SK-N-SH treated with all-trans-retinoic acid at 6 μM for 48 hours (cell line): ENCODE data around the gene PKNOX2.

Experiments used
- ATAC-seq: fragments of 200-7000 bp; cut with Tn5 transposase; 3 replicates; pipeline ENCODE4 v1.9.1; 2020; ENCODE audit warnings: mild to moderate bottlenecking, moderate library complexity
- ARNTL ChIP-seq: fragments of 450-650 bp; formaldehyde crosslinking; IDR thresholded peaks from 2 replicates; pipeline ENCODE4 v1.5.0; 2020; ENCODE audit warnings: low read depth, mild to moderate bottlenecking, moderate library complexity, borderline replicate concordance
- BACH2 ChIP-seq: fragments of 250-450 bp; sonication (Bioruptor Pico); IDR thresholded peaks from 2 replicates; pipeline ENCODE4 v1.9.0; 2021; ENCODE audit warnings: mild to moderate bottlenecking, borderline replicate concordance
- CREB5 ChIP-seq: fragments of 250-450 bp; sonication (Bioruptor Pico); IDR thresholded peaks from 2 replicates; pipeline ENCODE4 v1.5.1; 2020; ENCODE audit warnings: low read depth, mild to moderate bottlenecking, moderate library complexity
- CSDC2 ChIP-seq: fragments of 250-450 bp; sonication (Bioruptor Pico); IDR thresholded peaks from 2 replicates; pipeline ENCODE4 v1.5.0; 2020; ENCODE audit warnings: mild to moderate bottlenecking, moderate library complexity
- CSRNP3 ChIP-seq: fragments of 250-450 bp; sonication (Bioruptor Pico); IDR thresholded peaks from 2 replicates; pipeline ENCODE4 v1.5.1; 2021; ENCODE audit warnings: mild to moderate bottlenecking, moderate library complexity
- ESRRG ChIP-seq: fragments of 250-450 bp; sonication (Bioruptor Pico); IDR thresholded peaks from 2 replicates; pipeline ENCODE4 v1.6.1; 2021; ENCODE audit warnings: mild to moderate bottlenecking
- GLIS3 ChIP-seq: fragments of 250-450 bp; sonication (Bioruptor Pico); IDR thresholded peaks from 2 replicates; pipeline ENCODE4 v1.5.0; 2020; ENCODE audit warnings: mild to moderate bottlenecking, moderate library complexity
- ISL1 ChIP-seq: fragments of 250-450 bp; sonication (Bioruptor Pico); IDR thresholded peaks from 2 replicates; pipeline ENCODE4 v2.1.2; 2022; ENCODE audit warnings: mild to moderate bottlenecking, moderate library complexity
- OSR1 ChIP-seq: fragments of 250-450 bp; sonication (Bioruptor Pico); IDR thresholded peaks from 2 replicates; pipeline ENCODE4 v1.8.0; 2022; ENCODE audit warnings: moderate library complexity, mild to moderate bottlenecking, inconsistent platforms
- PATZ1 ChIP-seq: fragments of 250-450 bp; sonication (Bioruptor Pico); IDR thresholded peaks from 2 replicates; pipeline ENCODE4 v1.8.0; 2020; ENCODE audit warnings: mild to moderate bottlenecking, moderate library complexity, borderline replicate concordance
- PPARA ChIP-seq: fragments of 250-450 bp; sonication (Bioruptor Pico); IDR thresholded peaks from 2 replicates; pipeline ENCODE4 v1.5.0; 2020; ENCODE audit warnings: mild to moderate bottlenecking, borderline replicate concordance
- RARB ChIP-seq: fragments of 250-450 bp; sonication (Bioruptor Pico); IDR thresholded peaks from 2 replicates; pipeline ENCODE4 v1.8.0; 2021; ENCODE audit warnings: mild to moderate bottlenecking, moderate library complexity
- SNAI2 ChIP-seq: fragments of 250-450 bp; sonication (Bioruptor Pico); IDR thresholded peaks from 2 replicates; pipeline ENCODE4 v1.5.0; 2020; ENCODE audit warnings: mild to moderate bottlenecking, moderate library complexity
- TCF4 ChIP-seq: fragments of 250-450 bp; sonication (Bioruptor Pico); IDR thresholded peaks from 2 replicates; pipeline ENCODE4 v1.8.0; 2021; ENCODE audit warnings: mild to moderate bottlenecking, moderate library complexity, borderline replicate concordance
- TOX ChIP-seq: fragments of 250-450 bp; sonication (Bioruptor Pico); IDR thresholded peaks from 2 replicates; pipeline ENCODE4 v1.8.0; 2021; ENCODE audit warnings: mild to moderate bottlenecking, moderate library complexity, borderline replicate concordance
- TSHZ2 ChIP-seq: fragments of 250-450 bp; sonication (Bioruptor Pico); IDR thresholded peaks from 2 replicates; pipeline ENCODE4 v1.5.0; 2020; ENCODE audit warnings: mild to moderate bottlenecking, moderate library complexity
- ZFP30 ChIP-seq: fragments of 450-650 bp; formaldehyde crosslinking; IDR thresholded peaks from 2 replicates; pipeline ENCODE4 v1.5.0; 2022; ENCODE audit warnings: mild to moderate bottlenecking, moderate library complexity
- ZNF565 ChIP-seq: fragments of 450-650 bp; formaldehyde crosslinking; conservative IDR thresholded peaks from 2 replicates; pipeline ENCODE4 v1.5.0; 2020; ENCODE audit warnings: low read depth, mild to moderate bottlenecking, moderate library complexity
- ZNF70 ChIP-seq: fragments of 450-650 bp; formaldehyde crosslinking; IDR thresholded peaks from 2 replicates; pipeline ENCODE4 v1.5.0; 2020; ENCODE audit warnings: mild to moderate bottlenecking, moderate library complexity
- ZNF8 ChIP-seq: fragments of 450-650 bp; formaldehyde crosslinking; IDR thresholded peaks from 2 replicates; pipeline ENCODE4 v1.5.0; 2020; ENCODE audit warnings: mild to moderate bottlenecking, moderate library complexity

The PKNOX2 gene

GRCh38 chr11:125148743-125149142, 15.8 kb upstream of the PKNOX2 start:
- TF ChIP-seq ARNTL (no peak), BACH2 (no peak), CREB5 (CRISPR knock-in tag) (no peak), ZFP30 (CRISPR knock-in tag) (no peak), OSR1 (no peak), SNAI2 (CRISPR knock-in tag) (no peak)
- ATAC-seq, result no peak; the same call in 2 of the 3 replicates

- TF ChIP-seq ISL1 (no peak), ESRRG (CRISPR knock-in tag) (no peak), CSRNP3 (no peak), CREB5 (CRISPR knock-in tag) (no peak), ARNTL (no peak), PATZ1 (no peak), SNAI2 (CRISPR knock-in tag) (no peak), RARB (no peak), TOX (CRISPR knock-in tag) (no peak), ZNF565 (no peak), ZNF8 (no peak)
These were observed 10.7 kb upstream of the PKNOX2 start for GRCh38 chr11:125153837-125154236.

GRCh38 chr11:125154378-125155099, 10.0 kb upstream of the PKNOX2 start:
- no peak for ATAC-seq
- TF ChIP-seq CSDC2 (no peak), CSRNP3 (no peak), TCF4 (CRISPR knock-in tag) (no peak), PPARA (CRISPR knock-in tag) (no peak), OSR1 (no peak), TSHZ2 (CRISPR knock-in tag) (no peak), ESRRG (CRISPR knock-in tag) (no peak), BACH2 (no peak), GLIS3 (CRISPR knock-in tag) (no peak), RARB (no peak), ZNF565 (no peak), ZNF8 (no peak), ISL1 (no peak), ZNF70 (CRISPR knock-in tag) (no peak), CREB5 (CRISPR knock-in tag) (no peak), PATZ1 (no peak)

More at GRCh38 chr11:125153837-125154236, 10.7 kb upstream of the PKNOX2 start:
- ATAC-seq, result no peak
